H1 (cell line): ENCODE results near the gene AIRE. TPM values are rescaled to one million over a fixed set of nuclear protein-coding genes. Genes with fewer than 3 reads are reported as not detected.
"Not testable (repeated sequence)": the region's sequence is repeated elsewhere in the genome, so short reads cannot be mapped to it uniquely, and the experiment has no call there.

Experiments
- CTCF ChIA-PET: fragments of 300-600 bp; sonication (Branson Sonifier 250); formaldehyde crosslinking; loops from one replicate; lab custom pipeline; 2021; ENCODE audit not compliant: partially characterized antibody; lab: Charles Lee
- POLR2A ChIA-PET: fragments of 300-600 bp; sonication (Branson Sonifier 250); formaldehyde crosslinking; loops from one replicate; lab custom pipeline; 2021; ENCODE audit warnings: inconsistent platforms; ENCODE audit not compliant: partially characterized antibody; lab: Charles Lee
- DNase-seq, 2 experiments: peaks; one replicate each; pipeline versions ENCODE4 v3.0.0 to v3.0.0-alpha.2; 2010 to 2022; ENCODE audit warnings: low spot score in 2 of 2, low read depth in 1 of 2, mixed read lengths in 1 of 2
- FAIRE-seq: peaks from 2 replicates; lab custom pipeline; 2011; peaks lifted over from hg19 to GRCh38; lab: Jason Lieb, UNC
- H2AFZ ChIP-seq: 2 replicates; pipeline ENCODE4 v1.8.1; 2012; ENCODE audit warnings: low read length, inconsistent platforms
- H2AK5ac ChIP-seq: 2 replicates; pipeline ENCODE4 v1.6.1; 2013; ENCODE audit warnings: low read depth, low read length
- H2BK120ac ChIP-seq: replicated peaks from 2 replicates; pipeline ENCODE3; 2013; ENCODE audit warnings: low read depth, low read length, inconsistent platforms
- H2BK12ac ChIP-seq: 2 replicates; pipeline ENCODE4 v1.6.1; 2013; ENCODE audit warnings: low read depth, low read length
- H2BK15ac ChIP-seq: 2 replicates; pipeline ENCODE4 v1.6.1; 2013; ENCODE audit warnings: low read length
- H2BK20ac ChIP-seq: 2 replicates; pipeline ENCODE4 v1.6.1; 2013; ENCODE audit warnings: low read length
- H2BK5ac ChIP-seq: 2 replicates; pipeline ENCODE4 v1.6.1; 2013; ENCODE audit warnings: low read depth, low read length
- H3K14ac ChIP-seq: 2 replicates; pipeline ENCODE4 v1.6.1; 2013; ENCODE audit warnings: inconsistent platforms; ENCODE audit not compliant: insufficient read length
- H3K18ac ChIP-seq: 2 replicates; pipeline ENCODE4 v1.6.1; 2013; ENCODE audit warnings: low read length; ENCODE audit errors: extremely low read depth
- H3K23ac ChIP-seq: 2 replicates; pipeline ENCODE4 v1.6.1; 2013; ENCODE audit warnings: inconsistent platforms; ENCODE audit not compliant: insufficient read length
- H3K23me2 ChIP-seq: 2 replicates; pipeline ENCODE4 v1.6.1; 2013; ENCODE audit warnings: low read depth, low read length
- H3K27ac ChIP-seq: 2 replicates; pipeline ENCODE4 v1.6.1; 2011; ENCODE audit warnings: low read depth, low read length, inconsistent platforms
- H3K27me3 ChIP-seq, 4 experiments: replicated peaks in 1 of 4; 1 replicate in 1 of 4; 2 replicates in 3 of 4; pipeline versions ENCODE4 v1.6.1 to v1.8.1; 2011 to 2013; ENCODE audit warnings: low read length in 3 of 4, mild to moderate bottlenecking in 3 of 4, inconsistent platforms in 2 of 4, mixed read lengths in 2 of 4, moderate library complexity in 1 of 4; ENCODE audit not compliant: control insufficient read depth in 3 of 4, insufficient read depth in 3 of 4; ENCODE audit errors: extremely low read depth in 1 of 4
- H3K36me3 ChIP-seq, 4 experiments: 2 replicates each; pipeline versions ENCODE4 v1.6.1 to v1.8.1; 2011 to 2013; ENCODE audit warnings: mild to moderate bottlenecking in 4 of 4, low read length in 3 of 4, moderate library complexity in 2 of 4, control low read depth in 1 of 4, inconsistent platforms in 1 of 4; ENCODE audit not compliant: insufficient read depth in 4 of 4, control insufficient read depth in 2 of 4
- H3K4ac ChIP-seq: replicated peaks from 2 replicates; pipeline ENCODE3; 2013; ENCODE audit warnings: low read length, low read depth, mixed read lengths, inconsistent platforms; ENCODE audit not compliant: insufficient read length
- H3K4me1 ChIP-seq, 4 experiments: replicated peaks in 1 of 4; 1 replicate in 1 of 4; 2 replicates in 3 of 4; pipeline versions ENCODE4 v1.6.1 to v1.8.1; 2011 to 2013; ENCODE audit warnings: low read length in 3 of 4, inconsistent platforms in 2 of 4, mixed read lengths in 1 of 4; ENCODE audit not compliant: insufficient read depth in 4 of 4, control insufficient read depth in 3 of 4
- H3K4me2 ChIP-seq, 2 experiments: 2 replicates each; pipeline versions ENCODE4 v1.6.1 to v1.8.1; 2011 to 2013; ENCODE audit warnings: low read depth in 2 of 2, low read length in 2 of 2, control low read depth in 1 of 2, inconsistent platforms in 1 of 2, mild to moderate bottlenecking in 1 of 2; ENCODE audit not compliant: insufficient read depth in 1 of 2
- H3K4me3 ChIP-seq, 4 experiments: fragments of 200-600, 300-600 bp in 1 of 4; sonication (generic), shearing (Covaris generic), sonication (Bioruptor Twin) in 1 of 4; 2 replicates each; pipeline versions ENCODE4 v1.5.1 to v1.8.1; 2011 to 2016; ENCODE audit warnings: low read length in 4 of 4, low read depth in 3 of 4, control low read depth in 2 of 4, inconsistent platforms in 2 of 4, mild to moderate bottlenecking in 2 of 4, mixed read lengths in 1 of 4, moderate library complexity in 1 of 4; ENCODE audit not compliant: insufficient read depth in 2 of 4; ENCODE audit errors: extremely low read depth in 1 of 4
- H3K56ac ChIP-seq: replicated peaks from 2 replicates; pipeline ENCODE3; 2013; ENCODE audit warnings: low read depth, mild to moderate bottlenecking, mixed read lengths, low read length, inconsistent platforms; ENCODE audit not compliant: insufficient read length
- H3K79me1 ChIP-seq: 2 replicates; pipeline ENCODE4 v1.6.1; 2013; ENCODE audit warnings: low read depth, low read length, control low read depth
- H3K79me2 ChIP-seq, 2 experiments: 2 replicates each; pipeline versions ENCODE4 v1.6.1 to v1.8.1; 2012 to 2013; ENCODE audit warnings: low read length in 2 of 2, mild to moderate bottlenecking in 2 of 2, inconsistent platforms in 1 of 2; ENCODE audit not compliant: insufficient read depth in 2 of 2, control insufficient read depth in 1 of 2
- H3K9ac ChIP-seq, 4 experiments: replicated peaks in 1 of 4; 1 replicate in 1 of 4; 2 replicates in 3 of 4; pipeline versions ENCODE4 v1.6.1 to v1.8.1; 2011 to 2013; ENCODE audit warnings: low read depth in 3 of 4, low read length in 3 of 4, control low read depth in 2 of 4, mild to moderate bottlenecking in 2 of 4, moderate library complexity in 2 of 4, inconsistent platforms in 1 of 4; ENCODE audit errors: extremely low read depth in 1 of 4
- H3K9me3 ChIP-seq, 2 experiments: 2 replicates each; pipeline versions ENCODE4 v1.6.1 to v1.8.1; 2012 to 2013; ENCODE audit warnings: mild to moderate bottlenecking in 2 of 2, moderate library complexity in 2 of 2, control low read depth in 1 of 2, inconsistent platforms in 1 of 2, low read depth in 1 of 2, low read length in 1 of 2, mixed read lengths in 1 of 2; ENCODE audit not compliant: insufficient read depth in 2 of 2
- H4K20me1 ChIP-seq, 2 experiments: replicated peaks in 1 of 2; 2 replicates each; pipeline versions ENCODE3 to v1.8.1; 2011 to 2013; ENCODE audit warnings: inconsistent platforms in 2 of 2, low read length in 2 of 2, mild to moderate bottlenecking in 1 of 2; ENCODE audit not compliant: insufficient read depth in 2 of 2, control insufficient read depth in 1 of 2
- H4K5ac ChIP-seq: 2 replicates; pipeline ENCODE4 v1.6.1; 2013; ENCODE audit warnings: low read length, low read depth, mixed read lengths, inconsistent platforms; ENCODE audit not compliant: insufficient read length
- H4K8ac ChIP-seq: 2 replicates; pipeline ENCODE4 v1.8.0; 2013; ENCODE audit warnings: mild to moderate bottlenecking, moderate library complexity, low read length, inconsistent platforms; ENCODE audit not compliant: insufficient read depth; ENCODE audit errors: extremely low read depth
- H4K91ac ChIP-seq: replicated peaks from 2 replicates; pipeline ENCODE3; 2013; ENCODE audit warnings: low read length, mixed read lengths, inconsistent platforms; ENCODE audit not compliant: insufficient read length
- WGBS, 2 experiments: shearing (Covaris generic) in 1 of 2; methylation state at CpG; one replicate each; pipeline versions ENCODE4 v1.1.6 to v1.1.7; 2013 to 2015; ENCODE audit warnings: low lambda C conversion rate in 2 of 2, mixed read lengths in 2 of 2, inconsistent platforms in 1 of 2, low coverage in 1 of 2, missing lambda C conversion rate in 1 of 2; ENCODE audit not compliant: insufficient replicate concordance in 2 of 2, insufficient coverage in 1 of 2, insufficient read length in 1 of 2; ENCODE audit errors: extremely low coverage in 1 of 2, missing lambda C conversion rate in 1 of 2; 5-methylcytosine and 5-hydroxymethylcytosine counted together
- polyA plus RNA-seq, 7 experiments: library from polyadenylated mRNA; depleted of rRNA in 3 of 7; stranded (reverse) in 5 of 7; unstranded in 2 of 7; fragments of >200 nt in 5 of 7; fragments of 200-250 nt in 2 of 7; gene quantifications; 1 replicate in 5 of 7; 2 replicates in 1 of 7; 4 replicates in 1 of 7; pipeline versions ENCODE4 v1.2.1 to v1.2.3, GENCODE V29; 2011 to 2013; ENCODE audit warnings: missing spikeins in 2 of 7, mixed read lengths in 2 of 7
- total RNA-seq: library from RNA; stranded (reverse); fragmentation: NEBNext Ultra II Directional; extraction: Animal tissue kit (Norgen Biotek cat#: 25700); gene quantifications from 2 replicates; pipeline ENCODE4 v1.2.1, GENCODE V29; 2021

Gene AIRE
- total and polyA plus RNA-seq, 2 of the 8 experiments (the other 6 are each of a cell fraction or from before 2014, with no cell fraction given) = 0.09 TPM; not detected in 1

- H2BK15ac ChIP-seq, H2BK120ac ChIP-seq, H3K79me1 ChIP-seq, H2AFZ ChIP-seq, H3K4ac ChIP-seq, H3K79me2 ChIP-seq, H2AK5ac ChIP-seq, H3K36me3 ChIP-seq, H3K27me3 ChIP-seq, H3K9ac ChIP-seq, H4K20me1 ChIP-seq, H4K8ac ChIP-seq, H2BK12ac ChIP-seq, H2BK5ac ChIP-seq, FAIRE-seq, H3K4me2 ChIP-seq, H2BK20ac ChIP-seq, H3K4me1 ChIP-seq, H3K56ac ChIP-seq, H3K23ac ChIP-seq, H3K18ac ChIP-seq, H3K23me2 ChIP-seq, H4K5ac ChIP-seq, H4K91ac ChIP-seq, H3K9me3 ChIP-seq, DNase-seq, H3K27ac ChIP-seq, H3K4me3 ChIP-seq, H3K14ac ChIP-seq: not testable (repeated sequence)
- WGBS, 2 experiments = 89% methylated on average over 11 of the region's 12 CpGs; no CpG with 5 or more reads in 1 of the 2 experiments
- POLR2A ChIA-PET = interaction anchor here (1.1 to 1.3 kb wide), 3 partner anchors 8 to 100 kb away, joined by 3 to 6 read pairs (median 3); no protein-coding TSS in a partner anchor
- CTCF ChIA-PET = interaction anchor here (1.3 to 1.7 kb wide), 3 partner anchors 10 to 136 kb away, joined by 3 to 7 read pairs (median 4); no protein-coding TSS in a partner anchor
Measured at GRCh38 chr21:44341726-44342458, 56.2 kb downstream of the AIRE start.
